Uterus (tissue), 4 donors: ENCODE results near the gene HNRNPM. TPM values are rescaled to one million over a fixed set of nuclear protein-coding genes. Genes with fewer than 3 reads are reported as not detected.

Experiments
- DNase-seq, 2 donors: peaks; one replicate each; pipeline ENCODE4 v3.0.0-alpha.2; 2019 to 2020
- H3K27ac ChIP-seq, 2 donors: fragments of 200-600 bp; sonication (generic); 1 replicate in 1 of 2; 2 replicates in 1 of 2; pipeline ENCODE4 v1.5.1; 2016 to 2018
- H3K27me3 ChIP-seq, 2 donors: fragments of 200-600 bp; sonication (generic); one replicate each; pipeline ENCODE4 v1.5.1; 2018 to 2019; ENCODE audit warnings: control low read depth in 1 of 2
- H3K36me3 ChIP-seq, 2 donors: fragments of 200-600 bp; sonication (generic); one replicate each; pipeline ENCODE4 v1.5.1; 2019; ENCODE audit warnings: control low read depth in 1 of 2
- H3K4me1 ChIP-seq, 2 donors: fragments of 200-600 bp; sonication (generic); one replicate each; pipeline ENCODE4 v1.5.1; 2018 to 2019; ENCODE audit warnings: control low read depth in 1 of 2
- H3K4me3 ChIP-seq, 2 donors: fragments of 200-600 bp; sonication (generic); 1 replicate in 1 of 2; 2 replicates in 1 of 2; pipeline ENCODE4 v1.5.1; 2018 to 2019; ENCODE audit warnings: mild to moderate bottlenecking in 1 of 2
- H3K9me3 ChIP-seq, 2 donors: fragments of 200-600 bp; sonication (generic); one replicate each; pipeline ENCODE4 v1.5.1; 2019; ENCODE audit warnings: control low read depth in 1 of 2
- POLR2A ChIP-seq, 2 donors: fragments of 450-650 bp; IDR thresholded peaks; one replicate each; pipeline ENCODE4 v1.6.1; 2016; ENCODE audit warnings: antibody characterized with exemption in 2 of 2, mild to moderate bottlenecking in 1 of 2, moderate library complexity in 1 of 2
- intact Hi-C: fragments of 100-400 bp; cut with DNase I; formaldehyde crosslinking; loops from one replicate; pipeline ENCODE4 v1.15.1; 2023; ENCODE audit warnings: low total_unique reads
- total RNA-seq, 4 donors: library from RNA; depleted of rRNA in 3 of 4; stranded (reverse); fragments of >200 nt in 3 of 4; gene quantifications; one replicate each; pipeline versions ENCODE4 v1.1.0 to v1.2.4, GENCODE V29; 2014 to 2023
- TF ChIP-seq, protein P1 (sequence below), 4 experiments: fragments of 200-600 bp in 2 of 4; fragments of 450-650 bp in 2 of 4; sonication (generic) in 2 of 4; IDR thresholded peaks; one replicate each; pipeline ENCODE4 v1.5.1; 2016 to 2019; ENCODE audit warnings: antibody characterized with exemption in 4 of 4, mild to moderate bottlenecking in 2 of 4, moderate library complexity in 1 of 4
- donor health status: DM: yes; HTN: yes; CAD: no.

The HNRNPM gene
- total RNA-seq, 4 donors from 2014 or later: 50.3 to 186 (median 98.5) TPM

- Histone ChIP-seq H3K36me3 (no peaks in the 10 kb centered on the region), H3K4me1 (no peaks in the 10 kb centered on the region), H3K4me3 (no peak overlapping the region), H3K27me3 (no peaks in the 10 kb centered on the region), H3K27ac (no peak overlapping the region), H3K9me3 (no peaks in the 10 kb centered on the region)
- no peak for TF ChIP-seq POLR2A (IDR thresholded peaks at IDR 0.05)
- TF ChIP-seq, protein P1, sequence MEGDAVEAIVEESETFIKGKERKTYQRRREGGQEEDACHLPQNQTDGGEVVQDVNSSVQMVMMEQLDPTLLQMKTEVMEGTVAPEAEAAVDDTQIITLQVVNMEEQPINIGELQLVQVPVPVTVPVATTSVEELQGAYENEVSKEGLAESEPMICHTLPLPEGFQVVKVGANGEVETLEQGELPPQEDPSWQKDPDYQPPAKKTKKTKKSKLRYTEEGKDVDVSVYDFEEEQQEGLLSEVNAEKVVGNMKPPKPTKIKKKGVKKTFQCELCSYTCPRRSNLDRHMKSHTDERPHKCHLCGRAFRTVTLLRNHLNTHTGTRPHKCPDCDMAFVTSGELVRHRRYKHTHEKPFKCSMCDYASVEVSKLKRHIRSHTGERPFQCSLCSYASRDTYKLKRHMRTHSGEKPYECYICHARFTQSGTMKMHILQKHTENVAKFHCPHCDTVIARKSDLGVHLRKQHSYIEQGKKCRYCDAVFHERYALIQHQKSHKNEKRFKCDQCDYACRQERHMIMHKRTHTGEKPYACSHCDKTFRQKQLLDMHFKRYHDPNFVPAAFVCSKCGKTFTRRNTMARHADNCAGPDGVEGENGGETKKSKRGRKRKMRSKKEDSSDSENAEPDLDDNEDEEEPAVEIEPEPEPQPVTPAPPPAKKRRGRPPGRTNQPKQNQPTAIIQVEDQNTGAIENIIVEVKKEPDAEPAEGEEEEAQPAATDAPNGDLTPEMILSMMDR (IDR thresholded peaks at IDR 0.05): no peak
- intact Hi-C loops: no loop called here
- DNase-seq: no peak
Observed at GRCh38 chr19:8503510-8503909, 58.7 kb downstream of the HNRNPM start.

DNA sequence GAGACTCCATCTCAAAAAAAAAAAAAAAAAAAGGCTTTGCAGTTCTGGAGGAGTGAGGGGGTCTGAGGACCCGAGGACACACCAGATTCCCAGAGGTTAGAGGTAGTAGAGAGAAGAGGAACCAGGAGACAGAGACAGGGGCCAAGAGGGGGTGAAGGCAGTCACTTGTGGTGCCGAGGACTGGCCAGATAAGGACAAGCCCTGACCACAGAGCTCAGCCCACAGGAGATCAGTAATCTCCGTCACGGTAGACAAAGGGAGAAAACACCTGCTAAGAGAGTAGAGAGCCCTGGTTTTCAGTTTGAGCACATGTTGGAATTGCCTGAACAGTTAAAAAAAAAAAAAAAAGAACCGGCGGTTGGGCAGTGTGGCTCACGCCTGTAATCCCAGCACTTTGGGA is 59.4 kb downstream of the HNRNPM start:
- TF ChIP-seq, protein P1 (IDR thresholded peaks at IDR 0.05): no peak
- no peak for TF ChIP-seq POLR2A (IDR thresholded peaks at IDR 0.05)
- DNase-seq: no peak
- H3K4me1 ChIP-seq: no peaks in the 10 kb centered on the region
- H3K27ac ChIP-seq: no peak overlapping the region
- no peaks in the 10 kb centered on the region for H3K36me3 ChIP-seq
- no peaks in the 10 kb centered on the region for H3K9me3 ChIP-seq
- intact Hi-C loops: no loop called here
- H3K27me3 ChIP-seq: no peaks in the 10 kb centered on the region
- no peak overlapping the region for H3K4me3 ChIP-seq

DNA sequence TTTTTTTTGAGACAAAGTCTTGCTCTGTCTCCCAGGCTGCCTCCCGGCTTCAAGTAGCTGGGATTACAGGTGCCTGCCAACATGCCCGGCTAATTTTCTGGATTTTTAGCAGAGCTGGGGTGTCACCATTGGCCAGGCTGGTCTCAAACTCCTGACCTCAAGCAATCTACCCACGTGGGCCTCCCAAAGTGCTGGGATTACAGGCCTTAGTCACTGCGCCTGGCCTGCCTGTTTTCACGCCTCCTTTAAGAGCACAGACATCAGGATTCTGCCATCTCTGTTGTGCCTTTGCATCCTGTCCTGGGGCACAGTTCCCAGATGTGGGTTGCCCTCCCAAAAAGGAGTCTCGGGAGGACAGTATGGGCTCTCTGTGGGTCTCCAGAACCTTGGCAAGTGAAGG is 60.1 kb downstream of the HNRNPM start:
- no peaks in the 10 kb centered on the region for H3K4me1 ChIP-seq
- no peaks in the 10 kb centered on the region for H3K27me3 ChIP-seq
- TF ChIP-seq, protein P1 (IDR thresholded peaks at IDR 0.05): no peak
- TF ChIP-seq POLR2A (IDR thresholded peaks at IDR 0.05): no peak
- DNase-seq: no peak
- no peaks in the 10 kb centered on the region for H3K9me3 ChIP-seq
- no peak overlapping the region for H3K4me3 ChIP-seq
- H3K36me3 ChIP-seq: no peaks in the 10 kb centered on the region
- intact Hi-C loops: no loop called here
- H3K27ac ChIP-seq: no peak overlapping the region

GRCh38 chr19:8505680-8506401 is 61.1 kb downstream of the HNRNPM start:
- Histone ChIP-seq H3K27ac (peak overlapping the region; percentile 50 to 66), H3K27me3 (no peaks in the 10 kb centered on the region), H3K36me3 (no peaks in the 10 kb centered on the region), H3K4me1 (no peaks in the 10 kb centered on the region), H3K4me3 (peak overlapping the region; percentile 44 to 54), H3K9me3 (no peaks in the 10 kb centered on the region)
- TF ChIP-seq POLR2A (IDR thresholded peaks at IDR 0.05): no peak
- TF ChIP-seq, protein P1 (IDR thresholded peaks at IDR 0.05): peak; percentile 85 to 91 (median 87)
- peak; percentile 76 for DNase-seq
- intact Hi-C loops: no loop called here

DNA sequence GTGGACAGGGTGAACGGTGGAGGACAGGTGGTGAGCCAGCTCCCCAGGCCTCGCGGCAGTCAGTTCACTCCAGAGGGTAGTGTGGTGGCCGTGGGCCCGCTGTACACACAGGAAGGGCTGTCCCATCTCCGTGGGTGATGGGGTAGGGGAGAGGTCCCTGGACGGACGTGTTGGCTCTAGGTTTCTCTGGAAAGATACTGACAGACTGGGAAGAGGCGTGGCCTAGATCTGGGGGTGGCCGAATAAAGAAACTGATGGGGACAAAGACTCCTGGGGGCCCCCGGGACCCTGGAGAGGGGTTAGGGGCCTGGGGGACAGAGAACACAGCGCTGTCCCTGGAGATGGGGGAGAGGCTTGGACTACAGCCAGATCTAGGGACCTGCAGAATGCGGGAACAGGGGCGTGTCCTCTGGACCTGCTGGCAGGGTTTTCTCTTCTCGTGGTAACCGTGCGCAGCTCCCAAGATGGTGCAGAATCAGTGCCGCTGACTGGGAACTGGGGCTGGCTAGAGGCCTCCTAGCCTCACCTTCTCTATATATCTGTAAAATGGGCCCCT is 61.7 kb downstream of the HNRNPM start:
- TF ChIP-seq, protein P1 (IDR thresholded peaks at IDR 0.05): no peak
- TF ChIP-seq POLR2A (IDR thresholded peaks at IDR 0.05): no peak
- Histone ChIP-seq H3K4me3 (peak overlapping the region; percentile 44 to 54), H3K27me3 (no peaks in the 10 kb centered on the region), H3K4me1 (no peaks in the 10 kb centered on the region), H3K9me3 (no peaks in the 10 kb centered on the region), H3K36me3 (no peaks in the 10 kb centered on the region), H3K27ac (peak overlapping the region; percentile 50 to 66)
- intact Hi-C loops: no loop called here
- DNase-seq: peak in 1 of 2 donors; percentile 35
